NT2/D1 (cell line): Measurements from ENCODE around the gene CACNA1E.

Experiments
- SUZ12 ChIP-seq: IDR thresholded peaks from 2 replicates; pipeline ENCODE4 v1.6.1; 2011; ENCODE audit not compliant: insufficient read length, insufficient read depth; ENCODE audit errors: extremely low read depth
- ZNF274 ChIP-seq: IDR thresholded peaks from 2 replicates; pipeline ENCODE4 v1.6.1; 2011; ENCODE audit warnings: mild to moderate bottlenecking, low read depth, low read length

DNA sequence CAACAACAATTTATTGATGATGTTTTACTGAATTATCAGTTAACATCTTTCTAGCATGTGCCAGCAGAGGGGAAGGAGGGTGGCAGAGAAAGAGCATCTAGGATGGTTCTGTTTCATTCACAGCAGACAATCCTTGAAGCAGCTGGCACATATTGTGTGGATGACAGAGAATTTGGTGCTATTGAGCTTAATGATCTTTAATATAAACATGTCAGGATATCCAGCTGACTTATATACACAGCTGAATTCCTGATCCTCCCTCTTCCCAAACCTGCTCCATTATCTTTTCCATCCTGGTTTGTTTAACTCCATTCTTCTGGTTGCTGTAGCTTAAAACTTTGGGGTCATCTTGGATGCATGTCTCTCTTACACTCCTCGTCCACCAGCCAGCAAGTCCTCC is 218.6 kb downstream of the CACNA1E start:
- TF ChIP-seq ZNF274 (no peak), SUZ12 (no peak)
